Uterus (tissue), 2 donors: ENCODE measurements around the gene FAM120B.

ENCODE experiments used
- CTCF ChIP-seq, 4 experiments: fragments of 200-600 bp in 2 of 4; fragments of 450-650 bp in 2 of 4; sonication (generic) in 2 of 4; IDR thresholded peaks; one replicate each; pipeline ENCODE4 v1.5.1; 2016 to 2019; ENCODE audit warnings: antibody characterized with exemption in 4 of 4, mild to moderate bottlenecking in 2 of 4, moderate library complexity in 1 of 4
- POLR2A ChIP-seq, 2 donors: fragments of 450-650 bp; IDR thresholded peaks; one replicate each; pipeline ENCODE4 v1.6.1; 2016; ENCODE audit warnings: antibody characterized with exemption in 2 of 2, mild to moderate bottlenecking in 1 of 2, moderate library complexity in 1 of 2

GRCh38 chr6:170305805-170306323 lies 694 bp upstream of the FAM120B start:
- no peak for TF ChIP-seq CTCF (IDR thresholded peaks at IDR 0.05)
- TF ChIP-seq POLR2A (IDR thresholded peaks at IDR 0.05) = no peak
